RWPE2 (cell line): Measurements from ENCODE around the gene PROX2.

ENCODE experiments used
- ATAC-seq: fragments of 200-7000 bp; cut with Tn5 transposase; 3 replicates; pipeline ENCODE4 v1.9.1; 2021; ENCODE audit warnings: low read depth
- DNase-seq: peaks from one replicate; pipeline ENCODE4 v3.0.0-alpha.2; 2020; ENCODE audit warnings: low spot score
- H3K27ac ChIP-seq: fragments of 450-650 bp; 2 replicates; pipeline ENCODE4 v1.5.1; 2017; ENCODE audit warnings: mild to moderate bottlenecking; ENCODE audit not compliant: poor library complexity, severe bottlenecking
- H3K27me3 ChIP-seq: fragments of 250-450 bp; sonication (Bioruptor Pico); 2 replicates; pipeline ENCODE4 v1.5.1; 2021; ENCODE audit warnings: mild to moderate bottlenecking, moderate library complexity; ENCODE audit not compliant: insufficient read depth, poor library complexity, severe bottlenecking
- H3K36me3 ChIP-seq: fragments of 250-450 bp; sonication (Bioruptor Pico); 2 replicates; pipeline ENCODE4 v1.5.1; 2020; ENCODE audit warnings: low read depth, mild to moderate bottlenecking, moderate library complexity
- H3K4me1 ChIP-seq: fragments of 250-450 bp; sonication (Bioruptor Pico); 2 replicates; pipeline ENCODE4 v1.5.1; 2021; ENCODE audit warnings: mild to moderate bottlenecking, moderate library complexity; ENCODE audit not compliant: insufficient read depth, poor library complexity, severe bottlenecking
- H3K4me3 ChIP-seq: fragments of 250-450 bp; sonication (Bioruptor Pico); 2 replicates; pipeline ENCODE4 v1.5.1; 2021; ENCODE audit warnings: mild to moderate bottlenecking, moderate library complexity; ENCODE audit not compliant: severe bottlenecking
- H3K9me3 ChIP-seq: fragments of 250-450 bp; sonication (Bioruptor Pico); 2 replicates; pipeline ENCODE4 v1.5.1; 2021; ENCODE audit warnings: mild to moderate bottlenecking, moderate library complexity; ENCODE audit not compliant: severe bottlenecking
- TF ChIP-seq, protein P1 (sequence below): fragments of 450-650 bp; IDR thresholded peaks from one replicate; pipeline ENCODE4 v1.5.1; 2017; ENCODE audit warnings: mild to moderate bottlenecking, moderate library complexity; ENCODE audit not compliant: poor library complexity, severe bottlenecking

PROX2 gene

DNA sequence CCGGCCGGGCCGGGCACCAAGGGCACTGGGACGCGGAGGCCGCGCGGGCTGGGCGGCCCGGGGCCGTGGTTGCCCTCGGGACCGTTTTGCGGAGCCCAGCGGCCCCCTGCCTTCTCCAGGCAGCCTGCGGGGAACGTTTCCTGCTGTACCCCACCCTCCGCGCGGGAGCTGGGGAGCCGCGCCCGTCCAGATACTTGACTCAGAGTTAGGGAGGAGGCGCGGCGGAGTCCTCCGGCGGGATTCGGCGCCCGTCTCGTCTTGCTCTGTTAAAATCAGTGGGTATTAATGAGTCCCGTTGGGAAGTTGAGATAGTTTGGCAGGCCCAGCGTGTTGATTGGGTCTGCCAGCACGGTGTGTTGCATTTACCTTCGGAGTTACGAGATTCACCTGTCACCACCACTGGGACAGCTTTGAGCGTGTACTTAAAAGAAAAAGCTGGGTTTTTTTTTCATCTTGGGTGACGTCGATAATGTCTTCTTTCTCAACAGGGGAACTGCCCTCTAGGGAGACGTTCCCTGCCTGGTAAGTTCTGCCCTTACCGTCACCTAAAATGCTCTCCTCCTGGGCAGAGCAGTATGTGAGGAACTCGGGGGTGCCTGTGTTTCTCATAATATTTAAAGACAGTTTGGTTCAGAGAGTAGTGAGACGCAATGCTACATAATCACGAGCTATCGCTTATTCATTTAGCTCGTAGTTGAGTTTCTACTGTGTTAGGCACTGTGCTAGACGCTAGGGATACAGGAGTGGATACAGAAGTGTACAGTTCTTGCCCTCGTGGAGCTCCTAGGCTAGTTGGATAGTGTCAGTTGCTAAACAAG, 6.4 kb upstream of the PROX2 start:
- Histone ChIP-seq H3K4me1 (peaks cover 43% of the 10 kb centered on the region), H3K27me3 (no peaks in the 10 kb centered on the region), H3K36me3 (peaks cover 40% of the 10 kb centered on the region), H3K4me3 (peak overlapping the region; percentile 97), H3K9me3 (no peaks in the 10 kb centered on the region), H3K27ac (peak overlapping the region; percentile 78)
- ATAC-seq (peak; percentile 41), DNase-seq (no peak)
- TF ChIP-seq, protein P1, sequence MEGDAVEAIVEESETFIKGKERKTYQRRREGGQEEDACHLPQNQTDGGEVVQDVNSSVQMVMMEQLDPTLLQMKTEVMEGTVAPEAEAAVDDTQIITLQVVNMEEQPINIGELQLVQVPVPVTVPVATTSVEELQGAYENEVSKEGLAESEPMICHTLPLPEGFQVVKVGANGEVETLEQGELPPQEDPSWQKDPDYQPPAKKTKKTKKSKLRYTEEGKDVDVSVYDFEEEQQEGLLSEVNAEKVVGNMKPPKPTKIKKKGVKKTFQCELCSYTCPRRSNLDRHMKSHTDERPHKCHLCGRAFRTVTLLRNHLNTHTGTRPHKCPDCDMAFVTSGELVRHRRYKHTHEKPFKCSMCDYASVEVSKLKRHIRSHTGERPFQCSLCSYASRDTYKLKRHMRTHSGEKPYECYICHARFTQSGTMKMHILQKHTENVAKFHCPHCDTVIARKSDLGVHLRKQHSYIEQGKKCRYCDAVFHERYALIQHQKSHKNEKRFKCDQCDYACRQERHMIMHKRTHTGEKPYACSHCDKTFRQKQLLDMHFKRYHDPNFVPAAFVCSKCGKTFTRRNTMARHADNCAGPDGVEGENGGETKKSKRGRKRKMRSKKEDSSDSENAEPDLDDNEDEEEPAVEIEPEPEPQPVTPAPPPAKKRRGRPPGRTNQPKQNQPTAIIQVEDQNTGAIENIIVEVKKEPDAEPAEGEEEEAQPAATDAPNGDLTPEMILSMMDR = no peak

DNA sequence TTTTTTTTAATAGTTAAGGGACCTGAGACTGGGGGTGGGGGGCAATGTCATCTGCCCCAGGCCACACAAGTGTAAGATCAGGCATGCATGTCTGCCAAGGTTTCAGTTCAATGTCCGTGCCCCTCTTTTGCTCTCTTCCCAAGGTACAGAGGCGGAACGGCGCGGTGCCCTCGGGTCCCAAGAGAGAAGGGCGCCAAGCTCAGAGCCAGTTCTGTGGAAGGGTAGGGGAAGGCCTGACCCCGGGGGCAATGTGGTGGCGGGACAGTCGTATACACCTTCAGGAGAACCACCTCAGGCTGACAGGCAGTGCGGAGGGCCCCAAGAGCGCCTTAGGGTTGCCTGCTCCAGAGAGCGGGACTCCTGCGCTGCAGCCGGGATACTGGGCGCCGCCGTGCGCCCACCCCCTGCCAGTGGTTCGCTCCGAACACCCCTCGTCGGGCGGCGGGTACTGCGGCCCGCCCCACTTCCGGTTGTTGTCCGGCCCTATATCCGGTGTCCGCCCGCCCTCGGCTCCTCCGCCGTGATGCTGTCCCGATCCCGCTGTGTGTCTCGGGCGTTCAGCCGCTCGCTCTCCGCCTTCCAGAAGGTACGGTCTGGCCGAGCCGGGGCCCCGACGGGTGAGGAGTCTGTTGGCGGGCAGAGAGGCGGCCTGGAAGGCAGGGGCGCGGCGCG, 5.6 kb upstream of the PROX2 start, which contains the start of gene DLST:
Gene DLST, plus strand, starts transcription at position 486 of the 672 bp plus-strand sequence. Its CDS starts 38 bp downstream, at position 524.
- H3K36me3 ChIP-seq = peaks cover 32% of the 10 kb centered on the region
- DNase-seq = peak; percentile 94
- H3K27ac ChIP-seq = peak within 1 kb of the TSS; percentile 78
- TF ChIP-seq, protein P1 = peak; percentile 3
- peak within 1 kb of the TSS; percentile 97 for H3K4me3 ChIP-seq
- H3K4me1 ChIP-seq = peaks cover 35% of the 10 kb centered on the region
- no peaks in the 10 kb centered on the region for H3K9me3 ChIP-seq
- ATAC-seq = peak; percentile 89
- H3K27me3 ChIP-seq = no peaks in the 10 kb centered on the region

DNA sequence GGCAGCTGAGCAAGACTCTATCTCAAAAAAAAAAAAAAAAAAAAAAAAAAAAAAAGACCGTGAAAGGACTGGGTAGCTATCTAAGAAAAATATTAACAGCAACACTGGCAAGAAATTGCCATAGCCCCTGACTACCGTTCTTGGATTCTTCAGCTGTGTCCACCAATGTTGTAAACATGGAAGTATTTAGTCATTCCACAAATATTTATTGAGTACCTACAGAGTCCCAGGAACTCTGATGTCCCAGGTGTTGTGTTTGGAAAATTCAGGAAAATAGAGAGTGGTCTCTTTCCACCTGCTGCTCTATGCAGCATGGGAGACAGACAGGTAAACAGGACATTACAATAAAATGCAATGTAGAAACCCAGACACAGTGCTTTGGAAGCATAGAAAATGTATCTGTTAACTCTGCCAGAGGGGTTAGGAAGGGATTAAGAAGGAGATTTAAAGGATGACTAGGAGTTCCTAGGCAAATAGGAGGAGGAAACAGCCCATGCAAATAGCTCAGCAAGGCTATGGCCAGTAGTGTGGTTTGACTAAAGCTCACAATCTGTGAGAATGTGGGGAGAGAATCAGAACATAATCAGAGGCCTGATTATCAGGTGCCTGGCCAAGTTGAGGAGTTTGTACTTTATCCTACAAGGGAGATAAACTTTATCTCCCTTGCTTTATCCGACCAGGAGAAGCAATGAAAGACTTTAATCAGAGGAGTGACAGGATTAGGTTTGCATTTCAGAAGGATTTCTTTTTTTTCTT, 3.7 kb upstream of the PROX2 start:
- Histone ChIP-seq H3K27ac (no peak overlapping the region), H3K4me3 (no peak overlapping the region), H3K9me3 (no peaks in the 10 kb centered on the region), H3K36me3 (peaks cover 15% of the 10 kb centered on the region), H3K27me3 (no peaks in the 10 kb centered on the region), H3K4me1 (peaks cover 19% of the 10 kb centered on the region)
- DNase-seq (no peak), ATAC-seq (no peak)
- TF ChIP-seq, protein P1 = no peak

DNA sequence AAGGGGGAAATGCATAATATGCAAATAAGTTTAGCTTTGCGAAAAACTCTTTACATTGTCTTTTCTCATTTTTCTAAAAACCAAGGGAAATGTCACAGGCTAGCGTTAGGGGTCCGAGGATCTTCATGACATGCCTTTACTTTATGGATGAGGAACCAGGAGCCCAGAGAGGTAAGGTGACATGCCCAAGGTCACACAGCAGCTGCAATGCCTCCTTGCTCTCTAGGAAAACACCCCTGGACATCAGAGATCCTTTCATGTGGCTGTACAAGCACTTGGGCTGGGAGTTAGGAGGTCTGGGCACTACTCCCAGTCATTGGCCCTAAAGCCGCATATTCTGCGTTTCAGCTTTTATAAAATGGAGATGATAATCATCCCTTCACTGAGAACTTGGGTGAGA, 741 bp downstream of the PROX2 start:
- Histone ChIP-seq H3K36me3 (no peaks in the 10 kb centered on the region), H3K27ac (no peak overlapping the region), H3K4me1 (no peaks in the 10 kb centered on the region), H3K9me3 (no peaks in the 10 kb centered on the region), H3K4me3 (no peak overlapping the region), H3K27me3 (no peaks in the 10 kb centered on the region)
- ATAC-seq = no peak
- TF ChIP-seq, protein P1 = no peak
- no peak for DNase-seq
